ENCODE results near the gene SLAMF9.

SLAMF9 gene

GRCh38 chr1:159949123-159949522, 4.9 kb downstream of the SLAMF9 start:
- DNase-seq (ENCODE audit: insufficient read length, low spot score) (no peak), FAIRE-seq (no peak)
- no peak for TF ChIP-seq CTCF (IDR thresholded peaks at IDR 0.05; ENCODE audit: insufficient read depth, missing control alignments)

GRCh38 chr1:159947942-159948341, 6.1 kb downstream of the SLAMF9 start:
- FAIRE-seq (no peak), DNase-seq (ENCODE audit: insufficient read length, low spot score) (no peak)
- TF ChIP-seq CTCF (IDR thresholded peaks at IDR 0.05; ENCODE audit: insufficient read depth, missing control alignments) = no peak

GRCh38 chr1:159946242-159947187, 7.5 kb downstream of the SLAMF9 start:
- no peak for DNase-seq (ENCODE audit: insufficient read length, low spot score)
- peak; percentile 38 for FAIRE-seq
- no peak for TF ChIP-seq CTCF (IDR thresholded peaks at IDR 0.05; ENCODE audit: insufficient read depth, missing control alignments)

GRCh38 chr1:159945483-159946241, 8.4 kb downstream of the SLAMF9 start, which contains the start of gene IGSF9:
Gene IGSF9, minus strand, starts transcription at chr1:159945613. Its CDS starts 2,159 bp downstream, at chr1:159943454.
- peak; percentile 85 for TF ChIP-seq CTCF (IDR thresholded peaks at IDR 0.05; ENCODE audit: insufficient read depth, missing control alignments)
- peak; percentile 91 for DNase-seq (ENCODE audit: insufficient read length, low spot score)
- no peak for FAIRE-seq

- no peak for TF ChIP-seq CTCF (IDR thresholded peaks at IDR 0.05; ENCODE audit: insufficient read depth, missing control alignments)
- no peak for FAIRE-seq
These were observed 9.2 kb downstream of the SLAMF9 start for GRCh38 chr1:159944623-159945455.

GRCh38 chr1:159943908-159944622, 10.0 kb downstream of the SLAMF9 start:
- no peak for TF ChIP-seq CTCF (IDR thresholded peaks at IDR 0.05; ENCODE audit: insufficient read depth, missing control alignments)
- DNase-seq (ENCODE audit: insufficient read length, low spot score) (no peak), FAIRE-seq (no peak)

More at GRCh38 chr1:159944623-159945455, 9.2 kb downstream of the SLAMF9 start:
- DNase-seq (ENCODE audit: insufficient read length, low spot score) = no peak
